Neural crest cell (in vitro differentiated cells): ENCODE results near the gene DPEP1. TPM values are rescaled to one million over a fixed set of nuclear protein-coding genes. Genes with fewer than 3 reads are reported as not detected.
A peak's percentile ranks its signal among the peaks of the same experiment; 100 is the strongest.
"Not testable (repeated sequence)": the region's sequence is repeated elsewhere in the genome, so short reads cannot be mapped to it uniquely, and the experiment has no call there.

Source experiments
- DNase-seq: peaks from one replicate; pipeline ENCODE4 v3.0.0; 2021; ENCODE audit warnings: low read depth, mixed read lengths, low spot score
- H3K27ac Mint-ChIP-seq: one replicate; pipeline ENCODE4 v1.8.0; 2021; ENCODE audit warnings: mild to moderate bottlenecking, mixed read lengths; ENCODE audit not compliant: unreplicated experiment
- H3K27me3 Mint-ChIP-seq: 2 replicates; pipeline ENCODE4 v1.8.0; 2021; ENCODE audit warnings: low read depth, mild to moderate bottlenecking, mixed read lengths
- H3K36me3 Mint-ChIP-seq: 2 replicates; pipeline ENCODE4 v1.8.0; 2021; ENCODE audit warnings: low read depth, mild to moderate bottlenecking, mixed read lengths
- H3K4me1 Mint-ChIP-seq: 2 replicates; pipeline ENCODE4 v1.8.0; 2021; ENCODE audit warnings: mixed read lengths
- H3K4me3 Mint-ChIP-seq: one replicate; pipeline ENCODE4 v1.8.0; 2021; ENCODE audit warnings: mild to moderate bottlenecking, mixed read lengths
- H3K9me3 Mint-ChIP-seq: 2 replicates; pipeline ENCODE4 v1.8.0; 2021; ENCODE audit warnings: mixed read lengths
- CTCF ChIP-seq: fragments of 200-600 bp; sonication (generic); conservative IDR thresholded peaks from 2 replicates; pipeline ENCODE4 v1.5.0; 2021; ENCODE audit warnings: antibody characterized with exemption, mild to moderate bottlenecking
- total RNA-seq: library from RNA; stranded (reverse); gene quantifications from 2 replicates; pipeline ENCODE4 v1.2.1, GENCODE V29; 2021

Gene DPEP1
- total RNA-seq, 1 donor from 2014 or later, result 0.21 TPM

- Mint-ChIP-seq H3K27me3 (peaks cover 27% of the 10 kb centered on the region), H3K9me3 (no peaks in the 10 kb centered on the region), H3K27ac (no peak overlapping the region), H3K4me1 (peaks cover 34% of the 10 kb centered on the region), H3K36me3 (peaks cover 14% of the 10 kb centered on the region), H3K4me3 (peak overlapping the region; percentile 54)
- TF ChIP-seq CTCF, result no peak
- DNase-seq, result no peak
These were observed 45.5 kb upstream of the DPEP1 start for GRCh38 chr16:89567656-89568594.

GRCh38 chr16:89569506-89570341 is 43.7 kb upstream of the DPEP1 start:
- no peak for DNase-seq
- no peak for TF ChIP-seq CTCF
- Mint-ChIP-seq H3K36me3 (peaks cover 3% of the 10 kb centered on the region), H3K4me1 (peaks cover 21% of the 10 kb centered on the region), H3K4me3 (peak overlapping the region; percentile 64), H3K27me3 (peaks cover 37% of the 10 kb centered on the region), H3K9me3 (no peaks in the 10 kb centered on the region), H3K27ac (no peak overlapping the region)

DNA sequence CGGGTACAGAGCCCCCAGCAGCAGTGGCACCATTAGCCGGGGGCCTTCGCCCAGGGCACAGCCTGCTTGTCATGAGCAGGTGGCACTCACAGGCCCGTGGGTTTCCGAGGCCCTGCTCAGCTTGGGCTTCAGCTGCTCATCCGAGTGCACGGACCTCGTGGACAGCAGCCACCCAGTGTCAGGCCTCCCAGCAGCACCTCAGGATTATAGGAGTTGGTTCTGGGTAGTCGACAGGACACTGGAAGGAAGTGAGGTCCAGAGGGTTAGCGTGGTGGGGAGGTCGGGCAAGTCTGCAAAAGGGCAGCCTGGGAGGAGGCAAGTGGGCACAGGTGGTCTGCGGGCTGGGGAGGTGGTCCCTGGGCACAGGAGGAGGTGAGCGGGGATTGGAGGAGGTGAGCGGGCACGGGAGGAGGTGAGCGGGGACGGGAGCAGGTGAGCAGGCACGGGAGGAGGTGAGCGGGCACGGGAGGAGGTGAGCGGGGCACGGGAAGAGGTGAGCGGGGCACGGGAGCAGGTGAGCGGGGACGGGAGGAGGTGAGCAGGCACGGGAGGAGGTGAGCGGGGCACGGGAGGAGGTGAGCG is 43.0 kb upstream of the DPEP1 start:
- no peaks in the 10 kb centered on the region for H3K36me3 Mint-ChIP-seq
- H3K4me1 Mint-ChIP-seq, result peaks cover 14% of the 10 kb centered on the region
- no peak for DNase-seq
- H3K27me3 Mint-ChIP-seq, result peaks cover 42% of the 10 kb centered on the region
- H3K9me3 Mint-ChIP-seq, result no peaks in the 10 kb centered on the region
- H3K27ac Mint-ChIP-seq, result no peak overlapping the region
- peak overlapping the region; percentile 23 for H3K4me3 Mint-ChIP-seq
- TF ChIP-seq CTCF, result no peak

- H3K4me3 Mint-ChIP-seq, H3K9me3 Mint-ChIP-seq, H3K4me1 Mint-ChIP-seq, DNase-seq, H3K27ac Mint-ChIP-seq, H3K36me3 Mint-ChIP-seq: not testable (repeated sequence)
- H3K27me3 Mint-ChIP-seq, result peaks cover 38% of the 10 kb centered on the region
These were observed 42.4 kb upstream of the DPEP1 start for GRCh38 chr16:89570983-89571598.

GRCh38 chr16:89571636-89572035 is 41.8 kb upstream of the DPEP1 start:
- TF ChIP-seq CTCF, result no peak
- H3K27ac Mint-ChIP-seq, result no peak overlapping the region
- H3K27me3 Mint-ChIP-seq, result peaks cover 34% of the 10 kb centered on the region
- H3K36me3 Mint-ChIP-seq, result no peaks in the 10 kb centered on the region
- H3K4me1 Mint-ChIP-seq, result peaks cover 3% of the 10 kb centered on the region
- DNase-seq, result no peak
- no peaks in the 10 kb centered on the region for H3K9me3 Mint-ChIP-seq
- H3K4me3 Mint-ChIP-seq, result peak overlapping the region; percentile 15
